PC-3 (cell line): ENCODE measurements around the gene GCLC. TPM values are rescaled to one million over a fixed set of nuclear protein-coding genes. Genes with fewer than 3 reads are reported as not detected.

Experiments
- ATAC-seq: fragments of 200-7000 bp; cut with Tn5 transposase; 2 replicates; pipeline ENCODE4 v1.9.1; 2020; ENCODE audit warnings: mild to moderate bottlenecking, moderate library complexity
- BruUV-seq: library from RNA; stranded (reverse); fragments of 400-500 nt; replicated peaks from 2 replicates; lab custom pipeline; 2021; lab: Mats Ljungman, UMichigan
- CTCF ChIA-PET: fragments of 300-600 bp; sonication (Branson Sonifier 250); formaldehyde crosslinking; loops from one replicate; lab custom pipeline; 2022; ENCODE audit warnings: antibody characterized with exemption; lab: Charles Lee
- POLR2A ChIA-PET: fragments of 300-600 bp; sonication (Branson Sonifier 250); formaldehyde crosslinking; loops from one replicate; lab custom pipeline; 2022; ENCODE audit warnings: antibody characterized with exemption; ENCODE audit not compliant: unreplicated experiment; lab: Charles Lee
- DNase-seq: peaks from one replicate; pipeline ENCODE4 v3.0.0-alpha.2; 2015
- H2AFZ ChIP-seq: fragments of 300-600 bp; sonication (generic); 2 replicates; pipeline ENCODE4 v1.6.0; 2016; ENCODE audit warnings: antibody characterized with exemption, low read length
- H3F3A ChIP-seq: fragments of 300-600 bp; sonication (generic); one replicate; pipeline ENCODE4 v1.6.0; 2017; ENCODE audit warnings: antibody characterized with exemption, low read length, control low read depth, mild to moderate bottlenecking; ENCODE audit not compliant: unreplicated experiment
- H3K27ac ChIP-seq: fragments of 300-600 bp; sonication (generic); 2 replicates; pipeline ENCODE4 v1.5.1; 2016; ENCODE audit warnings: mild to moderate bottlenecking, low read length
- H3K27me3 ChIP-seq: fragments of 300-600 bp; sonication (generic); 2 replicates; pipeline ENCODE4 v1.6.1; 2016; ENCODE audit warnings: low read length, mixed read lengths
- H3K36me3 ChIP-seq: fragments of 300-600 bp; sonication (generic); 2 replicates; pipeline ENCODE4 v1.6.1; 2016; ENCODE audit warnings: low read depth, mixed run types, low read length, mixed read lengths
- H3K4me1 ChIP-seq: fragments of 300-600 bp; sonication (generic); 2 replicates; pipeline ENCODE4 v1.5.1; 2016; ENCODE audit warnings: low read length; ENCODE audit not compliant: insufficient read depth
- H3K4me2 ChIP-seq: fragments of 300-600 bp; sonication (generic); 2 replicates; pipeline ENCODE4 v1.6.0; 2016; ENCODE audit warnings: low read length
- H3K4me3 ChIP-seq: fragments of 300-600 bp; sonication (generic); 2 replicates; pipeline ENCODE4 v1.5.1; 2016; ENCODE audit warnings: mild to moderate bottlenecking, low read length, mixed read lengths
- H3K79me2 ChIP-seq: fragments of 300-600 bp; sonication (generic); 2 replicates; pipeline ENCODE4 v1.6.1; 2017; ENCODE audit warnings: low read length, mixed read lengths
- H3K9ac ChIP-seq: fragments of 300-600 bp; sonication (generic); 2 replicates; pipeline ENCODE4 v1.6.0; 2016; ENCODE audit warnings: mild to moderate bottlenecking, low read length
- H3K9me2 ChIP-seq: fragments of 300-600 bp; sonication (generic); replicated peaks from 2 replicates; pipeline ENCODE4 v1.6.1; 2016; ENCODE audit warnings: mixed run types, low read length, mixed read lengths
- H3K9me3 ChIP-seq: fragments of 300-600 bp; sonication (generic); 2 replicates; pipeline ENCODE4 v1.6.1; 2016; ENCODE audit warnings: low read length, mixed read lengths
- H4K20me1 ChIP-seq: fragments of 300-600 bp; sonication (generic); 2 replicates; pipeline ENCODE4 v1.6.1; 2016; ENCODE audit warnings: low read length, mixed read lengths
- EZH2 ChIP-seq: fragments of 300-600 bp; sonication (generic); IDR thresholded peaks from one replicate; pipeline ENCODE4 v1.6.1; 2017; ENCODE audit warnings: antibody characterized with exemption, mild to moderate bottlenecking, low read length; ENCODE audit not compliant: unreplicated experiment
- EZH2phosphoT487 ChIP-seq: fragments of 300-600 bp; sonication (generic); IDR thresholded peaks from 2 replicates; pipeline ENCODE4 v1.6.1; 2018; ENCODE audit warnings: mild to moderate bottlenecking, antibody characterized with exemption, low read length, borderline replicate concordance
- intact Hi-C: fragments of 100-400 bp; cut with micrococcal nuclease; formaldehyde crosslinking; loops from 2 replicates; pipeline ENCODE4 v1.9.0; 2023
- total RNA-seq: library from RNA; depleted of rRNA; stranded (reverse); fragments of >200 nt; gene quantifications from 2 replicates; pipeline ENCODE4 v1.2.3, GENCODE V29; 2014
- TF ChIP-seq, protein P1 (sequence below): fragments of 300-600 bp; sonication (generic); conservative IDR thresholded peaks from 2 replicates; pipeline ENCODE4 v1.5.1; 2017; ENCODE audit warnings: antibody characterized with exemption, low read depth, mild to moderate bottlenecking, low read length

Gene GCLC
- total RNA-seq, 1 experiment from 2014 or later = 50.1 TPM

DNA sequence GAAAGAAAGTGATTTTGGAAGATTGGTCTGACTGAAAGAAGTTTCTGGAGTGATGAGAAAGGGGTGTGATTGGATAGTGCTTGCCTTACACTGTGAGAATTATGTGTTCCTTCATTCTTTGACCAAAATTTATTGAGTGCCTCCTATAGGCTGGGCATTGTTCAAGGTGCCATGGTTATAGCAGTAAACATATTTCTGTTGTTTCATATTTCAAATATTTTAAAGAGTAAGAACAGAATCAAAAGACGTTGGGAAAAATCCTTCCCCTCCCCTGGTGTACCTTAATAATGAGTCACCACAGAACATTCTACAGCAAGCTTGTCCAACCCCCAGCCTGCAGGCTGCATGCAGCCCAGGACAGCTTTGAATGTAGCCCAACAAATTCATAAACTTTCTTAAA lies 78.6 kb downstream of the GCLC start:
- no peak overlapping the region for H3K27ac ChIP-seq
- H3K79me2 ChIP-seq = no peaks in the 10 kb centered on the region
- H3K27me3 ChIP-seq = no peaks in the 10 kb centered on the region
- no peaks in the 10 kb centered on the region for H3K9me2 ChIP-seq
- no peak overlapping the region for H3K9ac ChIP-seq
- CTCF ChIA-PET = interaction anchor here (0.8 kb wide), 1 partner anchor 298 kb away, joined by 3 read pairs; no protein-coding TSS in a partner anchor
- H3K4me2 ChIP-seq = peak overlapping the region; percentile 20; the same call in 1 of the 2 replicates
- intact Hi-C loops = no loop called here
- H3K4me3 ChIP-seq = no peak overlapping the region
- POLR2A ChIA-PET = interaction anchor here (0.6 kb wide), 1 partner anchor 411 kb away, joined by 3 read pairs; no protein-coding TSS in a partner anchor
- H2AFZ ChIP-seq = peak overlapping the region; percentile 11; the same call in 1 of the 2 replicates
- peak; percentile 55 for DNase-seq
- H4K20me1 ChIP-seq = no peaks in the 10 kb centered on the region
- no peaks in the 10 kb centered on the region for H3F3A ChIP-seq
- no peaks in the 10 kb centered on the region for H3K36me3 ChIP-seq
- peaks cover 22% of the 10 kb centered on the region for H3K4me1 ChIP-seq
- BruUV-seq = no TSS peak
- peak; percentile 89 for ATAC-seq
- no peak for TF ChIP-seq EZH2
- TF ChIP-seq EZH2phosphoT487 = no peak
- TF ChIP-seq, protein P1, sequence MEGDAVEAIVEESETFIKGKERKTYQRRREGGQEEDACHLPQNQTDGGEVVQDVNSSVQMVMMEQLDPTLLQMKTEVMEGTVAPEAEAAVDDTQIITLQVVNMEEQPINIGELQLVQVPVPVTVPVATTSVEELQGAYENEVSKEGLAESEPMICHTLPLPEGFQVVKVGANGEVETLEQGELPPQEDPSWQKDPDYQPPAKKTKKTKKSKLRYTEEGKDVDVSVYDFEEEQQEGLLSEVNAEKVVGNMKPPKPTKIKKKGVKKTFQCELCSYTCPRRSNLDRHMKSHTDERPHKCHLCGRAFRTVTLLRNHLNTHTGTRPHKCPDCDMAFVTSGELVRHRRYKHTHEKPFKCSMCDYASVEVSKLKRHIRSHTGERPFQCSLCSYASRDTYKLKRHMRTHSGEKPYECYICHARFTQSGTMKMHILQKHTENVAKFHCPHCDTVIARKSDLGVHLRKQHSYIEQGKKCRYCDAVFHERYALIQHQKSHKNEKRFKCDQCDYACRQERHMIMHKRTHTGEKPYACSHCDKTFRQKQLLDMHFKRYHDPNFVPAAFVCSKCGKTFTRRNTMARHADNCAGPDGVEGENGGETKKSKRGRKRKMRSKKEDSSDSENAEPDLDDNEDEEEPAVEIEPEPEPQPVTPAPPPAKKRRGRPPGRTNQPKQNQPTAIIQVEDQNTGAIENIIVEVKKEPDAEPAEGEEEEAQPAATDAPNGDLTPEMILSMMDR = no peak
- no peaks in the 10 kb centered on the region for H3K9me3 ChIP-seq

DNA sequence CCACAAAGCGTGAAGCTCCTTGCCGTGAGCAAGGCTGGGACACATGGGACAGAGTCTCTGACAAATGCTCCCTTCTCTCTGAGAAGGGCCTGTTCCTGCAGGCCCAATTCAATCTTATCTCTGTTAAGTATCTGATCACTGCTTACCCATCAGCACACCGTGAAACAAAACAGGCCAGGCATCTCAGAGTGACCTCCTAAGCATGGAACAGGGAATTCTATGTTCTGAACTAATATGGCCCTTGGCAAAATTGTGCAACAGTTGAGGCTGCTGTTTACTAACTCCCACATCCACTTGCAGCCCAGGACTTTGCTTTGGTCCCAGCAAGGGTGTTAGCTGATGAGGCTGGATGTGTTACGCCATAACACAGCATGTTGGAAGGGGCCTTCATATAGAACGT lies 79.2 kb downstream of the GCLC start:
- DNase-seq (no peak), ATAC-seq (no peak)
- BruUV-seq = no TSS peak
- intact Hi-C loops = no loop called here
- Histone ChIP-seq H4K20me1 (no peaks in the 10 kb centered on the region), H3F3A (no peaks in the 10 kb centered on the region), H2AFZ (peak overlapping the region; percentile 11; the same call in 1 of the 2 replicates), H3K4me2 (peak overlapping the region; percentile 20; the same call in 1 of the 2 replicates), H3K9ac (no peak overlapping the region), H3K79me2 (no peaks in the 10 kb centered on the region), H3K36me3 (no peaks in the 10 kb centered on the region), H3K4me3 (no peak overlapping the region), H3K27me3 (no peaks in the 10 kb centered on the region), H3K9me3 (no peaks in the 10 kb centered on the region), H3K4me1 (peaks cover 22% of the 10 kb centered on the region), H3K27ac (no peak overlapping the region), H3K9me2 (no peaks in the 10 kb centered on the region)
- ChIA-PET POLR2A (interaction anchor here (0.6 kb wide), 1 partner anchor 412 kb away, joined by 3 read pairs; no protein-coding TSS in a partner anchor), CTCF (interaction anchor here (0.8 kb wide), 1 partner anchor 297 kb away, joined by 3 read pairs; no protein-coding TSS in a partner anchor)
- TF ChIP-seq EZH2 (no peak), EZH2phosphoT487 (no peak)
- TF ChIP-seq, protein P1 = no peak

DNA sequence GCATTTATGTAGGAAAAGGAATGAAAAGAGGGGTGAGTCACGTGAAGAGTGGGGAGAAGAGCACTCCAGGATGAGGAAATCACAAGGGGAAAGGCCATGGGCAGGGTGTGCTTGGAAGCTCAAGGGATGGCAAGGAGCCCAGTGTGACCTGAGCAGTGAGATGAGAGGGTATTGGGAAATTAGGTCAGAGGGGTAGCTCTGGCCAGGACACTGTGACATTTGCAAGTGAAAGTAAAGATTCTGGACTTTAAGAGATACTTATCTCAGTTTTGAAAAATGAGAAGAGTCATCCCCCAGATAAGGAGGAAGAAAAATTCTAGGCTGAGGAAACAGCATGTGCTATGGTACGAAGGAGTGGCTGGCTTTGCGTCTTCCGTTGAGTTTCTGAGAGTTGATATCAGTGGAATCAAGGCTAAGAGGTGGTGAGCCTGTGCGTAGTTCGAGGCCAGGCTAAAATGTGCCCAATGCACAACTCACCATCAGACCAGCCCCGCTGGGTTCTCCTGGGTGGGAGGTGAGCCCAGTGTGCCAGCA lies 79.9 kb downstream of the GCLC start:
- H3K27me3 ChIP-seq = no peaks in the 10 kb centered on the region
- no peak overlapping the region for H3K9ac ChIP-seq
- H3F3A ChIP-seq = no peaks in the 10 kb centered on the region
- H3K4me1 ChIP-seq = peaks cover 22% of the 10 kb centered on the region
- DNase-seq (peak; percentile 52), ATAC-seq (peak; percentile 38)
- CTCF ChIA-PET = no interaction called here
- H3K36me3 ChIP-seq = no peaks in the 10 kb centered on the region
- no peaks in the 10 kb centered on the region for H3K79me2 ChIP-seq
- H3K4me3 ChIP-seq = no peak overlapping the region
- no peak overlapping the region for H2AFZ ChIP-seq
- no TSS peak for BruUV-seq
- POLR2A ChIA-PET = no interaction called here
- peak overlapping the region; percentile 10; the same call in 1 of the 2 replicates for H3K27ac ChIP-seq
- H3K9me3 ChIP-seq = no peaks in the 10 kb centered on the region
- no peaks in the 10 kb centered on the region for H4K20me1 ChIP-seq
- H3K4me2 ChIP-seq = peak overlapping the region; percentile 17; the same call in 1 of the 2 replicates
- intact Hi-C loops = no loop called here
- no peaks in the 10 kb centered on the region for H3K9me2 ChIP-seq
- TF ChIP-seq EZH2phosphoT487 (no peak), EZH2 (no peak)
- TF ChIP-seq, protein P1 = no peak
